HepG2 (cell line): ENCODE measurements around the gene SEZ6L.

Source experiments
- ELF4 ChIP-seq: sonication (generic); formaldehyde crosslinking; IDR thresholded peaks from 2 replicates; pipeline ENCODE4 v1.5.0; 2020; ENCODE audit warnings: missing genetic modification reagents, mild to moderate bottlenecking, moderate library complexity, borderline replicate concordance
- EP300 ChIP-seq, 3 experiments: sonication (generic) in 1 of 3; formaldehyde crosslinking in 1 of 3; IDR thresholded peaks; 2 replicates each; pipeline versions ENCODE4 v1.5.1 to v1.6.1; 2011 to 2020; ENCODE audit warnings: low read depth in 2 of 3, low read length in 2 of 3, borderline replicate concordance in 1 of 3, improper control_type of control experiment in 1 of 3, mild to moderate bottlenecking in 1 of 3, missing genetic modification reagents in 1 of 3, moderate library complexity in 1 of 3
- FOXP1 ChIP-seq, 2 experiments: fragments of 450-650 bp in 1 of 2; IDR thresholded peaks; 2 replicates each; pipeline ENCODE4 v1.6.1; 2017 to 2018; ENCODE audit warnings: antibody characterized with exemption in 1 of 2
- HMG20B ChIP-seq: conservative IDR thresholded peaks from 2 replicates; pipeline ENCODE4 v1.6.1; 2016; ENCODE audit warnings: missing genetic modification reagents, missing compliant biosample characterization
- HNRNPLL ChIP-seq: fragments of 200-400 bp; formaldehyde crosslinking; IDR thresholded peaks from 2 replicates; pipeline ENCODE4 v1.6.1; 2017; ENCODE audit warnings: mild to moderate bottlenecking, low read depth, low read length; ENCODE audit not compliant: poor library complexity, severe bottlenecking
- POLR2A ChIP-seq, 2 experiments: IDR thresholded peaks; 2 replicates each; pipeline ENCODE4 v1.6.1; 2011; ENCODE audit warnings: low read depth in 2 of 2, low read length in 2 of 2, mild to moderate bottlenecking in 1 of 2, moderate library complexity in 1 of 2; ENCODE audit not compliant: insufficient read depth in 1 of 2
- ZFP37 ChIP-seq: sonication (generic); formaldehyde crosslinking; IDR thresholded peaks from 2 replicates; pipeline ENCODE4 v1.4.0; 2020; ENCODE audit warnings: missing genetic modification reagents, borderline replicate concordance
- TF ChIP-seq, protein P1 (sequence below): sonication (generic); formaldehyde crosslinking; IDR thresholded peaks from 2 replicates; pipeline ENCODE4 v1.9.0; 2021; ENCODE audit warnings: missing genetic modification reagents, borderline replicate concordance
- TF ChIP-seq, protein P2 (sequence below): IDR thresholded peaks from 2 replicates; pipeline ENCODE4 v1.6.1; 2012; ENCODE audit warnings: inconsistent platforms

DNA sequence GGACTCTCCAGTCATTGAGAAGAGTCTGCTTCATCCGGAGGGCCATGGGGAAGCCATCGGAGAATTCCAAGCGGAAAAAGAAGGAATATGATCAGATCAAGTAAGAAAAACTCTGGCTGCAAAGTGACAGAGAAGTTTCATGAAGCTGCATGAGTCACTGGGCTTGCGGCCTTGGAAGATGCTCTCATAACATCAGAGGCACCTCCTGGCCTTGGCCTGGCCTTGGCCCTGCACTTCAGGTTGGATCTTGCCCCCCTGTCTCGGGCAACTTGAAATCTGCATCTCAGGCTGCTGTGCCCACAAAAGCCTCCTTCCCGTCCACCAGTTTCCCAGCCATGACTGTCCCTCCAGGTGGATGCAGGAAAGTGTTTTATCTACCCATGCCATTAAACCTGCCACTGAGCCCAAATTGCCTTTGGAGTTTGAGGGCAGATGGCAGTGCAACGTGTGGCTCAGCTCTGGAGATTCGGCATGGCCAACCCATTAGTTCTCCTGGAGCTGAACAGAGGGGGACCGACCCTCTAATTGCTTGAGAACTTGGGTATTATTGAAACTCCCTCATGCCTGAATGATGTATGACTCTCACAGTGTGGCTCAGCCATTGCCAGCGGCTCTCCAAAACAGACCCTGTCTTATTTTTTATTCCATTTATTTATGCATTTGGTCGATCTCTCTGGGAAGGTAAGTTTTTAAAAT is 66.7 kb downstream of the SEZ6L start:
- TF ChIP-seq POLR2A (IDR thresholded peaks at IDR 0.05; ENCODE audit: insufficient read depth in 1 of 2, low read depth in 2 of 2, low read length in 2 of 2) (no peak), FOXP1 (IDR thresholded peaks at IDR 0.05) (no peak), FOXP1 (CRISPR knock-in tag; IDR thresholded peaks at IDR 0.05) (no peak), HMG20B (no peak), ZFP37 (CRISPR knock-in tag) (no peak), ELF4 (no peak), EP300 (IDR thresholded peaks at IDR 0.05; ENCODE audit: low read depth in 2 of 2, low read length in 2 of 2) (no peak), EP300 (CRISPR knock-in tag; IDR thresholded peaks at IDR 0.05; ENCODE audit: borderline replicate concordance) (no peak), HNRNPLL (no peak)
- TF ChIP-seq, protein P1, sequence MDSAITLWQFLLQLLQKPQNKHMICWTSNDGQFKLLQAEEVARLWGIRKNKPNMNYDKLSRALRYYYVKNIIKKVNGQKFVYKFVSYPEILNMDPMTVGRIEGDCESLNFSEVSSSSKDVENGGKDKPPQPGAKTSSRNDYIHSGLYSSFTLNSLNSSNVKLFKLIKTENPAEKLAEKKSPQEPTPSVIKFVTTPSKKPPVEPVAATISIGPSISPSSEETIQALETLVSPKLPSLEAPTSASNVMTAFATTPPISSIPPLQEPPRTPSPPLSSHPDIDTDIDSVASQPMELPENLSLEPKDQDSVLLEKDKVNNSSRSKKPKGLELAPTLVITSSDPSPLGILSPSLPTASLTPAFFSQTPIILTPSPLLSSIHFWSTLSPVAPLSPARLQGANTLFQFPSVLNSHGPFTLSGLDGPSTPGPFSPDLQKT (CRISPR knock-in tag) = no peak
- TF ChIP-seq, protein P2, sequence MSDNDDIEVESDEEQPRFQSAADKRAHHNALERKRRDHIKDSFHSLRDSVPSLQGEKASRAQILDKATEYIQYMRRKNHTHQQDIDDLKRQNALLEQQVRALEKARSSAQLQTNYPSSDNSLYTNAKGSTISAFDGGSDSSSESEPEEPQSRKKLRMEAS = no peak
